Measurements from ENCODE around the gene ANKRD29.
"Not testable (repeated sequence)": the region's sequence is repeated elsewhere in the genome, so short reads cannot be mapped to it uniquely, and the experiment has no call there.

The ANKRD29 gene

GRCh38 chr18:23585897-23586248, 76.8 kb downstream of the ANKRD29 start:
- in situ Hi-C loops (cut with MboI; ENCODE audit: low sequenced_read_pairs), result loop anchor here (10.0 kb wide), 1 partner anchor 61 kb away; no protein-coding TSS in a partner anchor

DNA sequence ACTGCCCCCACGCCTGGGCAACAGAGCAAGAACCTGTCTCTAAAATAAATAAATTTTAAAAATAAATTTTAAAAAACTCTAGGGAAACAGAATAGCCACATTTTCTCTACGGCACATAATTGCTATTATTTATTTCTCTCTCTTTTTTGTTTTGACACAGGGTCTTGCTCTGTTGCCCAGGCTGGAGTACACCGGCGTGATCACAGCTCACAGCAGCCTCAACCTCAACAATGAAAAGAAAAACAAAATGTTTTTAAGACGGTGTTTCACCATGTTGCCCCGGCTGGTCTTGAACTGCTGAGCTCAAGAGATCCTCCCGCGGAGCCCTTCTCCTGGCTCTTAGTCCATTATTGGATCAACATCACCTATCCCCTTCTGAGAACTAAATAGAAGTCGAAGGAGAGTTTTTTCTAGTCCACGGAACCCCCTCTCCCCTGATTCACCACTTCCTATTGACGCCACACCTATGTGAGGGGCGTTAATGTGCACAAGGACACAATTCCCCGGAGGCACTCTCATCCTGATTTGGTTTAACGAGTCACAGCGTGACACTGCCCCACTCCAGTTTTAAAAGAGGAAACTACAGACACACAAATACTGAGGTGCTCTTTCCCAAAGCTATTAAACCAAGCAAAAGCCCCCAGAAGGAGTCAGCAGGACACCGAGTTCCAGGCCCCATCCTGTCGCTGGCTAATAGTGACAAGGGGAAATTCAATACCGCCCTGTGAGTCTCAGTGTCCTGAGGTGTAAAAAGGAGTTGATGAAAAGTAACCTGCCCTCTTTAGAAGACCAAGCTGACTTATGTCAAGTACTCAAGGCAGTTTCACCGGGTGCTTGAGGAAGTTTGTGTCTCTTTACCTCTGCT, 77.5 kb downstream of the ANKRD29 start:
- in situ Hi-C loops (cut with MboI; ENCODE audit: low sequenced_read_pairs), result loop anchor here (10.0 kb wide), 1 partner anchor 60 kb away; no protein-coding TSS in a partner anchor

DNA sequence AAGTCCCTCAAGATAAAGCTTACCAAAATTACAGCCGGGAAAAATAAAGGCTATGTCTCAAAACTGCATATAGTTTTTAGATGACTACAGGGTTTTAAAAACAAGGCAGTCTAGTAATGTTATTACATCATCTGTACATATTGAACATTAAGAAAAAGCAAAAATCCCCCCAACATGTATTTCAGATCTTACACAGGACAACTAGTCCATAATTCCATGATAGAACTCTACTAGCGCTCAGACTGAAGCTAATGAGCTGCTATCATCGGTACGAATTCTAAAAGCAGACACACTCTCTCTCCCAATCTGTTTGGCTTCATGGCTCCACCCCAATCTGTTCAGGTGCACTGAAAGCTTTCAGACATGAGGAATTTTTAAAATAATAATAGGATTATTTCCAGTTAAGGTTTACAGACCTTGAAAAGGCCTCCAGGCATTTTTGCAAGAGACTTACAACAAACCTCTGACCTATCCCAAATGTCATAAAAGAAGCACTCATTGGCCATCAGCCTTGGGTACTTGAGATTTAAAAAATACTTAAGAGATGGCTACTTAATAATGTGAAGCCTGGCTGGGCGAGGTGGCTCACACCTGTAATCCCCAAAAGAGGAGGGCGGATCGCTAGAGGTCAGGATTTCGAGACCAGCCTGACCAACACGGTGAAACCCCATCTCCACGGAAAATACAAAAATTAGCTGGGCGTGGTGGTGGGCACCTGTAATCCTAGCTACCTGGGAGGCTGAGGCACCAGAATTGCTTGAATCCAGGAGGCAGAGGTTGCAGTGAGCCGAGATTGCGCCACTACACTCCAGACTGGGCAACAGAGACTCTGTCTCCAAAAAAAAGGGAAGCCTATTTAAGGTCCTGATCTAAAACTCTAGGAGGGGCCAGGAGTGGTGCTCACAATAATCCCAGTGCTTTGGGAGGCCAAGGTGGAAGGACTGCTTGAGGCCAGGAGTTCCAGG, 78.4 kb downstream of the ANKRD29 start:
- in situ Hi-C loops (cut with MboI; ENCODE audit: low sequenced_read_pairs), result loop anchor here (10.0 kb wide), 1 partner anchor 60 kb away; no protein-coding TSS in a partner anchor

DNA sequence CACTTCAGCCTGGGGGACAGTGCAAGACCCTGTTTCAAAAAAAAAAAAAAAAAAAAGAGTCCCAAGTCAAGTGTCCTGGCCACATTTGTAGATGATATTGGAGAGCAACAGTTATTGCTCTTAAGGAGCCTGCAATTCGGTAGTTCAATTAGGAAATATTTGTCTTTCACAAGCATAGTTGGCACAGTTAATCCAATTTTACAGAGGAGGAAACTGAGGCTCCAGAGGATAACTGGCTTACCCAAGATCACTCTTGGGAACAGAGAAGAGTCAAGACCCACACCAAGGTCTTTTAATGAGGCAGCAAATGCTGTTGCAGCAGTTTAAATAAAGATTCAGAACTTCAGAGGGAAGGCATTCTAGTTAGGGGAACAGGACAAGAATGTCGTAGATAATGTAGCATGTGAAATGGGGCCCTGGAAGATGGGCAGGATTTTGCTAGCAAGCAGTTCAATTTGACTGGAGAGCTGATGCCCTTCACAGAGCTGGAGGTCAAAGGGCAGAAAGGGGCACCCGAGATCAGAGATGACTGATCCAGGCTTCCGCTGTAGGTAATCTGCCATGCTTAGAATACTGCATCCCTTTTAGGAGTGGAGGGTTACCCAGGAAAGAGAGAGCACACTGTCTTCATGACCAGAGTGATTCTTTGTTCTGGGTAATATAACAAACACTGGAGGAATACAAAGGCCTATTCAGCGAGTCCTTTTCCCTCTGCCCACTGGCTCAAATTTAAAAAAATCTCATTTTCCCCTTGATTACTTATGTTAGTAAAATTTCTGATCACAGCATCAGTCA, 79.4 kb downstream of the ANKRD29 start:
- in situ Hi-C loops (cut with MboI; ENCODE audit: low sequenced_read_pairs), result loop anchor here (10.0 kb wide), 1 partner anchor 58 kb away; no protein-coding TSS in a partner anchor

- in situ Hi-C loops (cut with MboI; ENCODE audit: low sequenced_read_pairs), result loop anchor here (10.0 kb wide), 1 partner anchor 56 kb away; no protein-coding TSS in a partner anchor
Measured at GRCh38 chr18:23580677-23581367, 81.9 kb downstream of the ANKRD29 start.

DNA sequence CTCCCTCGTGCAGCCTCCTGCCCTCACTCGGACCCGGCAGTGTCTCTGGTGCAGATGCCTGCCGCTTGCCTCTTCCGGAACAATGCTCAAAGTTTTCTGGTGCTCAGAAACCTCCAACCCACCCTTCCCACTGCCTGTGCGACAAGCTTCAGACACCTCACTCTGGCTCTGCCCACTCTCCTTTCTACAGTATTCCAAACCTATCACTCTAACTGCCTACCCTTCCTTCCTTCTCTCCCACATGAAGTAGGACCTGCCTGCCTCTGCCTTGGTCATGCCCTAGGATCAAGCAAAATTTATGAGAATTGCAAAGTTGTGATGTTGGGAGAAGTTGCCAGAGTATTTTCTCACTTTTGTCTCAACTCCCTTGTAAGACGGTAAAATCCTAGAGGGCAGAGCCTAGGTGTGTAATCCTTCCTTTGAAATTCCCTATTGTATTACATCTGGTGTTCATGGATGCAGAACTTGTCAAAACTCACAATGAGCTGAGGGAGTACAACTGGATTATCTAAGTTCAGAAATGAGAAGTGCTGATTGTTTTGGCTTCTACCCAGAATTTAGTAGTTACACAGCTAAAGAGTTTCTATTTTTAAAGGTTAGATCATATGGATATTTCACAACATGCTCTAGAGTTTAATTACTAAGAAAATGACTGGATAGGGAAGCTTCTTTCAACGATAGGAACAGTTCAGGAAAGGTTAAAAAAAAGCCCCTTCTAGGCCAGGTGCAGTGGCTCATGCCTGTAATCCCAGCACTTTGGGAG, 83.6 kb downstream of the ANKRD29 start:
- in situ Hi-C loops (cut with MboI; ENCODE audit: low sequenced_read_pairs), result no loop called here

DNA sequence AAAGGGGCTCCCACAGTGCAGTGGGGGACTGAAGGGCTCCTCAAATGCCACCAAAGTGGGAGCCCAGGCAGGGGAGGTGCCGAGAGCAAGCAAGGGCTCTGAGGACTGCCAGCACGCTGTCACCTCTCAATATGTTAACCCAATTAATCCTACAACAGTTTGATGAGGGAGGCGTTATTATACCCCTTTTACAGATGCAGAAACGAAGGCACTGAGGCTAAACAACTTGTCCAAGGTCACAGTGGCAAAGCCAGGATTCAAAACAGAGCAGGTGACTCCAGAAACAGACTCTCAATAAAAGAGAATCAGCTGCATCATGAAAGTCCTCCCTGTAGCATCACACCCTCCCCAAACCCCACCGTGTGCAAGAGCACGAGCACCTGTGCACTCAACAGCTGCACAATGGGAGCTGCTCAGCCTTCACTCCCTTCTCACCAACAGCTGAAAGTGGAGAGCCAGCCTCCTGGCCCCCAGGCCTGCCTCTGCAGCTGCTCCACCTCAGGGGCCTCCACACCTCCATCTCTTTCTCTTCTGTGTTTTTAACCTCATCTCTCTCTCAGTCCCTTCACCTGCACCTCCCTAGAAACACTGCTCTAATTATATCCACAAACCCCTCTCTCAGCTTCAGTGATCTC, 84.5 kb downstream of the ANKRD29 start:
- in situ Hi-C loops (cut with MboI; ENCODE audit: low sequenced_read_pairs), result no loop called here

GRCh38 chr18:23577521-23577920, 85.2 kb downstream of the ANKRD29 start:
- in situ Hi-C loops (cut with MboI; ENCODE audit: low sequenced_read_pairs), result not testable (repeated sequence)

DNA sequence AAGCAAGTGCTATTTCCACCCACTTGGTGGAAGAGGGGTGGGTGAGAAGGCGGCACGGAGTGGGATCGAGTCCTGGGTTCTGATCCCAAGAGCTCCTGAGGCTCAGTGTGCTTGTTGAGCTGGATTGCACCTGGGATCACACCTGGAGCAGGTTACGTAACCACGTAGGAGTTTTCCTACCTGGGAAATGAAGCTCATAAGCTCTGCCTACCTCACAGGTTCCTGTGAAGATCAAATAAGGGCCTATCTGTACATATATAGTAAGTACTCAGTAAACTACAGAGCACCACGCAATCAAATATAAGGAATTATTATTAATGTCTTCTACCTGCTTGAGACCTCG, 87.4 kb downstream of the ANKRD29 start:
- in situ Hi-C loops (cut with MboI; ENCODE audit: low sequenced_read_pairs), result no loop called here

GRCh38 chr18:23574611-23575308, 88.0 kb downstream of the ANKRD29 start:
- in situ Hi-C loops (cut with MboI; ENCODE audit: low sequenced_read_pairs), result no loop called here

DNA sequence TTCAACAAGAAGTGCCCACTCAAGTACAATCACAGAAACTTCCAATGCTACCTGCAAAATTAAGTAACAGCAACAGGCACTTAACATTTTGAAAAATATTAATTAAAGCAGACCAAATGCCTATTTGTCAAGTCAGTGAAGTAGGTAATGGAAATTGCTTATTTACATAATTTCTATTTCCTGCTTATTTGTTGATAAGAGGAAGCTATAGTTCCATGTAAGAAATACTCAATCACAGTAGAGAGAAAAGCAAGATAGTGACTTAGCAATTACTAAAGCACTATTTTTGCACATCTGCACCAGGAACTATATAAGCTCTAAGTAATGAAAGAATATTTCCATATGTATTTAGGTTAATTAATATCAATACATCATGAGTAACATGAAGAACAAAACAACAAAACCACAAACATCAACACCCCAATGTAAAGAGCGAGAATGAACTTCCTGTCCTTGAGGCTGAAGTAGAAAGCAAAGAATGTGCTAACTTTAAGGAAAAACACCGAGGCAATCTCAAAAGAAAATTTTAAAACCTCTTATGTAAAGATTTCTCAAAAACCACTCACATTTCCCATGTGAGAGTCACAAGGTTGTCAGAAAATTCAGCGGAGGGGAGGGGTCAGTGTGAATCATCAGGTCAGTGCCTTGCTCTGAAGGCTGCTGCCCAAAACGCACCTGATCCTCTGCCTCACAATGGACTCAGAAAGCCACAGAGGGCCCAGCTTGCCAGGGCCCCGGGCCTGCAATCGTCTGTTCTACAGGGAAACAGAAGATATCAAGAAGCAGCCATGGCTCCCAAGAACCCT, 88.9 kb downstream of the ANKRD29 start:
- in situ Hi-C loops (cut with MboI; ENCODE audit: low sequenced_read_pairs), result no loop called here

- in situ Hi-C loops (cut with MboI; ENCODE audit: low sequenced_read_pairs), result no loop called here
Measured at GRCh38 chr18:23573020-23573419, 89.7 kb downstream of the ANKRD29 start.

DNA sequence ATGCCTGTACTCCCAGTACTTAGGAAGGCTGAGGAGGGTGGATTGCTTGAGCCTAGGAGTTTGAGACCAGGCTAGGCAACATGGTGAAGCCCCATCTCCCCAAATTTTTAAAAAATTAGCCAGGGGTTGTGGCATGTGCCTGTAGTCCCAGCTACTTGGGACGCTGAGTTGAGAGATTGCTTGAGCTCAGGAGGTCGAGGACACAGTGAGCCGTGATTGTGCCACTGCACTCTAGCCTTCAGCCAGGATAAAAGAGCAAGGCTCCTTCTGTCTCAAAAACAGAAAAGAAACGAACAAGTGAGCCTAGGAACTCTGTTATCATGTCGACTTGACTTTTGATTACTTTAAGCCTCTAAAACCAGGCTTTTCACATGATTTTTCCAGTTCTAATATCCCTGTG, 90.1 kb downstream of the ANKRD29 start:
- in situ Hi-C loops (cut with MboI; ENCODE audit: low sequenced_read_pairs), result no loop called here

DNA sequence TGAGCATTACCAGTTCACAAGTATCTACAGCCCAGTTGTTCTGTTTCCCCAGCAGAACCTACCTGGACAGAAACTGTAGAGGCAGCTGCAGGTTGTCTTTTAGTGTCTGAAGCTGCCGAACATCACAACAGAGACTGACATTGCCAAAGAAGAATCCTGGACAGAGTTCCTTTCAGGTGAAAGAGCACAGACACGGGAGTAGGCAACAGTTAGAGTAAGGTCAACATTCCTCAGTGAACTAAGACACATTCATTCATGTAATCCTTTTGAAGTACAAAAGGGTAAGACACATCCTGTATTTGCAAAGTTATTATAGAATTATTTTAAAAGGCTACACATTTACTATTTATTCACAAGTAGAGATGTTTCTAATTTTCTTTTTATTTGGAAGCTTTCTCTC, 90.7 kb downstream of the ANKRD29 start:
- in situ Hi-C loops (cut with MboI; ENCODE audit: low sequenced_read_pairs), result no loop called here

GRCh38 chr18:23570912-23571504, 91.7 kb downstream of the ANKRD29 start:
- in situ Hi-C loops (cut with MboI; ENCODE audit: low sequenced_read_pairs), result no loop called here

GRCh38 chr18:23569299-23570063, 93.2 kb downstream of the ANKRD29 start:
- in situ Hi-C loops (cut with MboI; ENCODE audit: low sequenced_read_pairs), result no loop called here

Data from HL-60/S4 treated with phorbol 12-myristate 13-acetate at 8.2 ng/mL for 4 days and 3 days (cell line).